Measurements from ENCODE around the gene FGD3.

DNA sequence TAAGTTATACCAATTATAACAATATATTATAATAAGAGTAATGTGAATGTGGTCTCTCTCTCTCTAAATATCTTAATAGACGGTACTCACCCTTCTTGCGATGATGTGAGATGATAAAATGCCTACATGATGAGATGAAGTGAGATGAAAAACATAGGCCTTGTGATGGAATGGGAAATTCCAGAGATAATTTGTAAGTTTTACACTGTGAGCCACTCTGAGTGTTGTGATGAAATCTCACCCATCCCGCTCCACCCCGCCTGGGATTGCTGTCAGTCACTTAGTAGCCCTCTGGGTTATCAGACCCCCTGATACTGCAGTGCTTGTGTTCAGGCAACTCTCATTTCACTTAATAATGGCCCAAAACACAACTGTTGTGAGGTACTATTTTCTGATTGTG is 121.6 kb downstream of the FGD3 start:
- TF ChIP-seq, protein P1, sequence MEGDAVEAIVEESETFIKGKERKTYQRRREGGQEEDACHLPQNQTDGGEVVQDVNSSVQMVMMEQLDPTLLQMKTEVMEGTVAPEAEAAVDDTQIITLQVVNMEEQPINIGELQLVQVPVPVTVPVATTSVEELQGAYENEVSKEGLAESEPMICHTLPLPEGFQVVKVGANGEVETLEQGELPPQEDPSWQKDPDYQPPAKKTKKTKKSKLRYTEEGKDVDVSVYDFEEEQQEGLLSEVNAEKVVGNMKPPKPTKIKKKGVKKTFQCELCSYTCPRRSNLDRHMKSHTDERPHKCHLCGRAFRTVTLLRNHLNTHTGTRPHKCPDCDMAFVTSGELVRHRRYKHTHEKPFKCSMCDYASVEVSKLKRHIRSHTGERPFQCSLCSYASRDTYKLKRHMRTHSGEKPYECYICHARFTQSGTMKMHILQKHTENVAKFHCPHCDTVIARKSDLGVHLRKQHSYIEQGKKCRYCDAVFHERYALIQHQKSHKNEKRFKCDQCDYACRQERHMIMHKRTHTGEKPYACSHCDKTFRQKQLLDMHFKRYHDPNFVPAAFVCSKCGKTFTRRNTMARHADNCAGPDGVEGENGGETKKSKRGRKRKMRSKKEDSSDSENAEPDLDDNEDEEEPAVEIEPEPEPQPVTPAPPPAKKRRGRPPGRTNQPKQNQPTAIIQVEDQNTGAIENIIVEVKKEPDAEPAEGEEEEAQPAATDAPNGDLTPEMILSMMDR (IDR thresholded peaks at IDR 0.05; ENCODE audit: low read length), result no peak
- TF ChIP-seq EZH2 (optimal IDR thresholded peaks at IDR 0.05; ENCODE audit: low read depth, low read length) (no peak), EZH2phosphoT487 (IDR thresholded peaks at IDR 0.05; ENCODE audit: low read length) (no peak)
